NCI-H1436 (cell line): ENCODE results near the gene CELF5.

ENCODE experiments used
- DNase-seq: peaks from one replicate; lab custom pipeline; 2025; lab: John Stamatoyannopoulos, UW

Gene CELF5

DNA sequence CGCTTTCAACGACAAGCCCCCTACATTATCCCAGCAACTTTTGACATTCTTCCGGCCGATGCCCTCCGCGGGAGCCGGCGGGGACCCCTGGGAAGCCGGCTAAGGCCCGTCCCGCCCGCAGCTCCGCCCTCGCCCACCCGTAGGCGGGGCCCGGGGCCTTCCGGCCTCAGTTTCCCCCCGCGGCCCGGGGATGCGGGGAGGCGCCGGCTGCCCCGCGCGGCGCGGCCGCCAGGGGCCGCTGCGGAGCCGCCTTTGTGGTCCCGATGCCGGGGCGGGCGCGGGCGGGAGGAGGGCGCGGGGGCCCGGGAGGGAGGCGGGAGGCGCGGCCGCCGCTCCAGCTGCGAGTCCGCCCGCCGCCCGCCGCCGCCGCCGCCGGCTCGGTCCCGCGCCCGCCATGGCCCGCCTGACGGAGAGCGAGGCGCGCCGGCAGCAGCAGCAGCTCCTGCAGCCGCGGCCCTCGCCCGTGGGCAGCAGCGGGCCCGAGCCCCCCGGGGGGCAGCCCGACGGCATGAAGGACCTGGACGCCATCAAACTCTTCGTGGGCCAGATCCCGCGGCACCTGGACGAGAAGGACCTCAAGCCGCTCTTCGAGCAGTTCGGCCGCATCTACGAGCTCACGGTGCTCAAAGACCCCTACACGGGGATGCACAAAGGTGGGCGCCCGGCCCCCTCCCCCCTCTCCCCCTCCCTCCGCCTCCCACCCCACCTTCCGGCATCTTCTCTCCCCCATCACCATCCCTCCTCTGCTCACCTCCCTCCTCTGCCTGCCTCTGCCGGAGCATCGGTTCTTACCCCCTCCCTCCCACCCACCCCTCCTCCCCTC is at the start of gene CELF5:
Gene CELF5 (plus strand): TSS at position 316 of the 823 bp plus-strand sequence. CDS start 79 bp downstream, at position 395.
- DNase-seq = peak; percentile 62

GRCh38 chr19:3175781-3176714 is 48.4 kb upstream of the CELF5 start:
- DNase-seq = peak; percentile 8

- DNase-seq = no peak
These were observed 47.6 kb upstream of the CELF5 start for GRCh38 chr19:3176715-3177501.

- DNase-seq = no peak
These were observed 46.0 kb upstream of the CELF5 start, which contains the start of gene S1PR4 for GRCh38 chr19:3178377-3178972. Gene S1PR4, plus strand, starts transcription at chr19:3178769. Its CDS starts 24 bp downstream, at chr19:3178793.

- DNase-seq = no peak
These were observed 45.3 kb upstream of the CELF5 start for GRCh38 chr19:3178973-3179738.

GRCh38 chr19:3179739-3180293 is 44.6 kb upstream of the CELF5 start:
- no peak for DNase-seq

DNA sequence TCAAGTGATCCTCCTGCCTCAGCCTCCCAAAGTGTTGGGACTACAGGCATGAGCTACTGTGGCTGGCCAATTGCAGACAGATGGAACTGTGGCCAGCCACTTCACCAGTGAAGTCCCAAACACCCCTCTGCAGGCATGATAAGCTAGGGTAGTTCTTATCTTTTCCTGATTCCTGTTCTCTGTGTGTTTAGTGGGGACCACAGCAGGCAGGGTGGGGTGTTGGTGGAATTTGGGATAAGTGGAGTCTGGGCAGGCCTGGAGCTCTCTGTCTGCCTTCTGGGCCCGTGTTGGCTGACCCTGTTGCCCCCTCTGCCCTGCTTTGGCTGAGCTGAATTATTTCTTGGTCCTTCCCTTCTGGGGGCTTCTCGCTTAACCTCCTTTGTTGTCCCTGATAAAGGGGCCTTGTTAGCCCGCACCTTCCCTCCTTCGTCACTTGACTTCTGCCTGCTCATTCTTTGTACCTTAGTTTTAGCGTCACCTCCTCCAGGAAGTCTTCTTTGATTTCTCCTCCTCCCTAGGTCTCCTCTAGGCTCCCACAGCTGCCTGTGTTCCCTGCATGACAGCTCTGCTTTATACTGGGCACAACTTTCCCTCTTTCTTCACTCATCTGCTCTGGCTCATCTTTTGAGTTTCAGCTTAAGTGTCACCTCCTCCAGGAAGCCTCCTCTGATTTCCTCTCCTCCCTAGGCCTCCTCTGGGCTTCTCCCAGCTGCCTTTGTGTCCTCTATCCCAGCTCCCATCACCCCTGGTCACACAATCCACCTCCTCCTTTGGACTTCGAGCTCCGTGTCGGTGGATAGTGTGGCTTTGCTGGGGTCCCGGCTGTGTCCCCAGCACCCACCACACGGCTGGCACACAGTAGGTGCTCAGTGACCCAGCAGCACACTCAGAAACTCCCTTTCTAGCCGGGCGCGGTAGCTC is 40.5 kb upstream of the CELF5 start:
- DNase-seq = no peak

DNA sequence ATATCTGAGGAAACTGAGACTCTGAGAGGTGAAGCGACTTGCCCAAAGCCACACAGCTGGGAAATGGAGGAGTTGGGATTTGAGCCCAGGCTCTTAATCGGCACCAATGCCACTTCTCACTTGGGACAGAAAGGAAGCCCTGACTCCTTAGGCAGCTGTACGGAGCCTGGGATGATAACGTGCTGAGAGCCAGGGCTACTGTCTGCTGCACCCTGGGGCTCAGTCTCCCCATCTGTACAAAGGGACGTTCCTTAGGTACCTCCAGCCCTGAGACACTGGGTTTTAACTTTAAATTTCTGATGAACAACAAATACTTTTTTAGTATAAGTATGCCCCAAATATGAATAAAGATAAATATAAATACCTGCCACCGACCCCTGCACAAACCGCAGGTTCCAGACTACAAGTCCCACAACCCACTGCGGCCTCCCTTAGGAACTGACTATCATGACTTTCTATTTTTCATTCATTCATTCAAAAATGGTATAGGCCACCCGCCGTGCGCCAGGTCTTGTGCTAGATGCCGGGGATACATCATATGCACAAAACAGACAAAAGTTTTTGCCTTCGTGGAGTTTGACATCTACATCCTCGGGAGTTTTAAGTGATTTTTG is 39.5 kb upstream of the CELF5 start:
- peak; percentile 47 for DNase-seq

DNA sequence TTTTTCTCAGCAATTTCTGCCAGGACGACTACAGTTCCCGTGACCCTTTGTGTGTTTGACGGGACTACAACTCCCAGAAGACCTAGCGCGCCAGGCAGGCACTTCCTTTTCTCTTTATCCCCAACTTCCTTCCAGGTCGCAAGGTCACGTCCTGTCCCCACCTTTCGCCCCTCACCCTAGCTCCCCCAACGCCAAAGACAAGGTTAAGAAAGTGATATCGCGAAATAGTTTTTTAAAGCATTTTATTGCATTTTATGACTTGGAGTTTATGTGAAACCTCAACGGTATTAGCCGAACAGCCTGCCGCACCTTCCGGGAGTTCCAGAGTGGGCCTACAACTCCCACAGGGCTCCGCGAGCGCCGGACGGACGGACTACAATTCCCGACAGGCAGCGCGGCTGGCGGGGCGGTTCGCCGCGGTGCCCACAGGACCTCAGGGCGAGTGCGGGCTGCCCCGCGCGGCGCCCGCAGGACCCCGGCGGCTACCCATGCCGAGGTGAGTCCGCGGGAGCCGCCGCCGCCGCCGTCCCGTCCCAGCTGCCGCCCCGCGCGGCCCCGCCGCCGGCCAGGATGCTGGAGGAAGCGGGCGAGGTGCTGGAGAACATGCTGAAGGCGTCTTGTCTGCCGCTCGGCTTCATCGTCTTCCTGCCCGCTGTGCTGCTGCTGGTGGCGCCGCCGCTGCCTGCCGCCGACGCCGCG is 38.9 kb upstream of the CELF5 start, which contains the start of gene NCLN:
Gene NCLN (plus strand): TSS at position 470 of the 699 bp plus-strand sequence. CDS start 101 bp downstream, at position 571.
- peak; percentile 91 for DNase-seq

- DNase-seq = no peak
These were observed 38.2 kb upstream of the CELF5 start for GRCh38 chr19:3186160-3186688.

DNA sequence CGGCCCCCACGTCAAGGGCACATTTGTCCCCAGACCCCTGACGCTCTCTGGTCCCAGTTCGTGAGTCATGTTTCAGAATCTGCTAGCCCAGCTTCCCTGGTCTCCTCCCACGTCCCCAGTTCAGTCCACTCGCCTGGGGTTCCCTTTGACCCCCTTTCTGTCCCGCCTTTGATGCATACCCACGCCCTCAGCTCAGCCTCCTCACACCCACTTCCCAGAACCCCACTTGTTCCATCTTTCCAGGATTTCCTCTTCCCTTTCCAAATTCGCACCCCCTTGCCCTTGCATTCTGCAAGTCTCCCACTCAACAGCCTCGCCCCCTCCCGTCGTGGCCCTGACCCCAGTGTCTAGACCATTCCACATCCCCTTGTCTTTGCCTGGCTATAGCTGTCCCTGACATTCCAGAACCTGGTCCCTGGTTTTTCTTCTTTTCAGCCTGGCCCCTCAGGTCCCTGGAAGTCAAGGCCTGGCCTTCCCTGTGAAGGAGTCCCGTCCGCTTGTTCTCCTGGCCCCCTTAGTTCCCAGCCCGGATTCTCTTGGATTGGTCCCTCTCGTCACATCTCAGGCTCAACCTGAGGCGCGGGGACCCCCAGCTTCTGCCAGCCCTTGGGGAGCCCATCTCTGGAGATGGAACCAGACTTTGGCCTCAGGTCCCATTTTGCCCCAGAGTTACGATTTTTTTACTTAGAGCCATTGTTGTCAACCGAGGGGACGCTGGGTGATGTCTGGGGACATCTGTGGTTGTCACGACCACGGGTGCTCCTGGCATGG is 37.4 kb upstream of the CELF5 start:
- DNase-seq = no peak

DNA sequence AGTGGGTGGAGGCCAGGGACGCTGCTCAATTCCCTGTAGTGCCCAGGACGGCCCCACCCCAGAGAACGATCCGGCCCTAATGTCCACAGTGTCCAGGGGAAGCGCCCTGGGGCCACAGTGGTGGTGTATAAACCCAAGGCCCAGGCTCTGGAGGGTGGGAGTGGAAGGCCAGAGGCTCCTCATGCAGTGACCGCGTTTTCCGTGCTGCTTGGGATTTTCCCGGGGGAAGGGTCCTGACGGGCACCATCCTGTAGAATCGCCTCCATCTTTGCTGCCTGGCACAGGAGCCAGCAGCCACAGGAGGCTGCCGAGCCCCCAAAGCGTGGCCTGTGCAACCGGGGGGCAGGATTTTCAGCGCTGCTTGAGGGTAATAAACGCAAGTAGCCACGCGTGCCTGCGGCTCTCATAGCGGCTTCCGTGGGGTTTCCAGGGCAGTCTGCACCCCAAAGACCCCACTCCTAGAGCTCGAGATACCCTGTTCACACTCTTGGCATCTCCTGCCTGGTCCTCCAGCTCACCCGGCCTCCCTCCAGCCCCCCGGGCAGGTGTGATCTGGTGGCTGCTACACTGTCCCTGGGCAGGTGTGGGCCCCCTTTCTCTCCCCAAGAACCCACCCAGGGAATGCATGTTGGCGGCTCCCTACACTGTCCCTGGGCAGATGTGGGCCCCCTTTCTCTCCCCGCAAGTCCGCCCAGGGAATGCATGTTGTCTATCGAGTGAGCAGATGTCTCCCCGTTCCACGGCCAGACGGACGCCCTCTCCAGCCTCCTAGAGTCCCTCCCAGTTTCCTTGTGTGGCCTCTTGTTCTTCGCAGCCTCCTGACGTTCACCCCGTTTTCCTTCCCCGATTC is 36.6 kb upstream of the CELF5 start:
- no peak for DNase-seq

GRCh38 chr19:3188627-3189596 is 35.5 kb upstream of the CELF5 start:
- DNase-seq = no peak

GRCh38 chr19:3189702-3190469 is 34.6 kb upstream of the CELF5 start:
- DNase-seq = no peak
